Cerebellar cortex (tissue), 1 donor: ENCODE measurements around the gene PAX1.

Source experiments
- DNase-seq: peaks from one replicate; pipeline ENCODE4 v3.0.0-alpha.2; 2015; ENCODE audit warnings: low spot score

PAX1 gene

GRCh38 chr20:21739682-21740081, 34.2 kb downstream of the PAX1 start:
- no peak for DNase-seq

- no peak for DNase-seq
These were observed 35.8 kb downstream of the PAX1 start for GRCh38 chr20:21741266-21741665.

GRCh38 chr20:21762646-21763045, 57.2 kb downstream of the PAX1 start:
- DNase-seq: no peak

- no peak for DNase-seq
These were observed 61.8 kb downstream of the PAX1 start for GRCh38 chr20:21767200-21767738.

- DNase-seq: no peak
These were observed 62.3 kb downstream of the PAX1 start for GRCh38 chr20:21767739-21768223.
